Activated B cell treated with CpG ODN at 0.5 μM for 24 hours (primary cell): Measurements from ENCODE around the gene SH3TC1. TPM values are rescaled to one million over a fixed set of nuclear protein-coding genes. Genes with fewer than 3 reads are reported as not detected.
A peak's percentile ranks its signal among the peaks of the same experiment; 100 is the strongest.

Experiments
- ATAC-seq: fragments of 200-7000 bp; cut with Tn5 transposase; one replicate; pipeline ENCODE4 v1.10.0; 2021; ENCODE audit warnings: low read depth, mild to moderate bottlenecking, moderate library complexity
- CTCF ChIA-PET: fragments of 350-600 bp; sonication (Branson Sonifier 250); formaldehyde crosslinking; loops from one replicate; lab custom pipeline; 2021; ENCODE audit warnings: antibody characterized with exemption; lab: Charles Lee
- POLR2A ChIA-PET: fragments of 350-600 bp; sonication (Branson Sonifier 250); formaldehyde crosslinking; loops from one replicate; lab custom pipeline; 2021; ENCODE audit warnings: antibody characterized with exemption; lab: Charles Lee
- DNase-seq: peaks from one replicate; pipeline ENCODE4 v3.0.0; 2022
- H3K27ac Mint-ChIP-seq: one replicate; pipeline ENCODE4 v1.8.0; 2020; ENCODE audit warnings: mixed read lengths
- H3K27me3 Mint-ChIP-seq: one replicate; pipeline ENCODE4 v1.8.0; 2021; ENCODE audit warnings: mixed read lengths
- H3K36me3 Mint-ChIP-seq: one replicate; pipeline ENCODE4 v1.8.0; 2021; ENCODE audit warnings: low read depth, mixed read lengths
- H3K4me1 Mint-ChIP-seq: one replicate; pipeline ENCODE4 v1.8.0; 2021; ENCODE audit warnings: mixed read lengths
- H3K4me3 Mint-ChIP-seq: one replicate; pipeline ENCODE4 v1.8.0; 2020; ENCODE audit warnings: mild to moderate bottlenecking, mixed read lengths
- H3K9me3 Mint-ChIP-seq: one replicate; pipeline ENCODE4 v1.8.0; 2020; ENCODE audit warnings: mixed read lengths
- intact Hi-C: fragments of 100-400 bp; cut with micrococcal nuclease; formaldehyde crosslinking; loops from one replicate; pipeline ENCODE4 v1.15.1; 2024
- total RNA-seq: library from RNA; stranded (reverse); gene quantifications from 2 replicates; pipeline ENCODE4 v1.2.3, GENCODE V29; 2022
- TF ChIP-seq, protein P1 (sequence below): fragments of 200-600 bp; IDR thresholded peaks from one replicate; pipeline ENCODE4 v1.8.0; 2022; ENCODE audit warnings: antibody characterized with exemption, mild to moderate bottlenecking

SH3TC1 gene
- total RNA-seq, 1 donor from 2014 or later: 135 TPM

DNA sequence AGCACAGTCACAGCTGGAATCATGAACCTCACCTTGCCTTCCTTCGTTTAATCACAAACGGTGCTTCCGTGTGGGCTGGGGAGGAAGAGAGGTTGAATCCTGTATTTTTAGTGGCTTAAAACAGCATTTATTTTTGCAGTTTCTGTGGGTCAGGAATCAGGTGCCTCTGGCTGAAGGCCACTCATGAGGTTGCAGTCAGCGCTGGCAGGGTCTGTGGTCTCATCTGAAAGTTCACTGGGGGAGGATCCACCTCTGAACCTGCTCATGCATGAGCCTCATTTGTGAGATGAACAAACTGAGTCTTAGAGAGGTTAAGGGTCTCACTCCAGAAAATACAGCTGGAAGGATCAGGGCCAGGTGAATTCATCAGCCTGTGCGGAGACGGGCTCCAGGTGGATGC, 23.4 kb upstream of the SH3TC1 start:
- ChIA-PET CTCF (interaction anchor here (1.0 to 2.0 kb wide), 7 partner anchors 8 to 66 kb away, joined by 3 to 61 read pairs (median 10); partner anchors contain the start of gene SH3TC1), POLR2A (interaction anchor here (1.7 to 2.9 kb wide), 3 partner anchors 16 to 53 kb away, joined by 9 to 25 read pairs (median 20); partner anchors contain the start of gene SH3TC1)
- intact Hi-C loops: loop anchor here (1.0 to 5.0 kb wide), 3 partner anchors 53 to 373 kb away; no protein-coding TSS in a partner anchor
- peaks cover 25% of the 10 kb centered on the region for H3K4me1 Mint-ChIP-seq
- ATAC-seq (no peak), DNase-seq (no peak)
- no peaks in the 10 kb centered on the region for H3K27me3 Mint-ChIP-seq
- TF ChIP-seq, protein P1, sequence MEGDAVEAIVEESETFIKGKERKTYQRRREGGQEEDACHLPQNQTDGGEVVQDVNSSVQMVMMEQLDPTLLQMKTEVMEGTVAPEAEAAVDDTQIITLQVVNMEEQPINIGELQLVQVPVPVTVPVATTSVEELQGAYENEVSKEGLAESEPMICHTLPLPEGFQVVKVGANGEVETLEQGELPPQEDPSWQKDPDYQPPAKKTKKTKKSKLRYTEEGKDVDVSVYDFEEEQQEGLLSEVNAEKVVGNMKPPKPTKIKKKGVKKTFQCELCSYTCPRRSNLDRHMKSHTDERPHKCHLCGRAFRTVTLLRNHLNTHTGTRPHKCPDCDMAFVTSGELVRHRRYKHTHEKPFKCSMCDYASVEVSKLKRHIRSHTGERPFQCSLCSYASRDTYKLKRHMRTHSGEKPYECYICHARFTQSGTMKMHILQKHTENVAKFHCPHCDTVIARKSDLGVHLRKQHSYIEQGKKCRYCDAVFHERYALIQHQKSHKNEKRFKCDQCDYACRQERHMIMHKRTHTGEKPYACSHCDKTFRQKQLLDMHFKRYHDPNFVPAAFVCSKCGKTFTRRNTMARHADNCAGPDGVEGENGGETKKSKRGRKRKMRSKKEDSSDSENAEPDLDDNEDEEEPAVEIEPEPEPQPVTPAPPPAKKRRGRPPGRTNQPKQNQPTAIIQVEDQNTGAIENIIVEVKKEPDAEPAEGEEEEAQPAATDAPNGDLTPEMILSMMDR: no peak
- H3K27ac Mint-ChIP-seq: no peak overlapping the region
- no peaks in the 10 kb centered on the region for H3K9me3 Mint-ChIP-seq
- no peaks in the 10 kb centered on the region for H3K36me3 Mint-ChIP-seq
- no peak overlapping the region for H3K4me3 Mint-ChIP-seq

DNA sequence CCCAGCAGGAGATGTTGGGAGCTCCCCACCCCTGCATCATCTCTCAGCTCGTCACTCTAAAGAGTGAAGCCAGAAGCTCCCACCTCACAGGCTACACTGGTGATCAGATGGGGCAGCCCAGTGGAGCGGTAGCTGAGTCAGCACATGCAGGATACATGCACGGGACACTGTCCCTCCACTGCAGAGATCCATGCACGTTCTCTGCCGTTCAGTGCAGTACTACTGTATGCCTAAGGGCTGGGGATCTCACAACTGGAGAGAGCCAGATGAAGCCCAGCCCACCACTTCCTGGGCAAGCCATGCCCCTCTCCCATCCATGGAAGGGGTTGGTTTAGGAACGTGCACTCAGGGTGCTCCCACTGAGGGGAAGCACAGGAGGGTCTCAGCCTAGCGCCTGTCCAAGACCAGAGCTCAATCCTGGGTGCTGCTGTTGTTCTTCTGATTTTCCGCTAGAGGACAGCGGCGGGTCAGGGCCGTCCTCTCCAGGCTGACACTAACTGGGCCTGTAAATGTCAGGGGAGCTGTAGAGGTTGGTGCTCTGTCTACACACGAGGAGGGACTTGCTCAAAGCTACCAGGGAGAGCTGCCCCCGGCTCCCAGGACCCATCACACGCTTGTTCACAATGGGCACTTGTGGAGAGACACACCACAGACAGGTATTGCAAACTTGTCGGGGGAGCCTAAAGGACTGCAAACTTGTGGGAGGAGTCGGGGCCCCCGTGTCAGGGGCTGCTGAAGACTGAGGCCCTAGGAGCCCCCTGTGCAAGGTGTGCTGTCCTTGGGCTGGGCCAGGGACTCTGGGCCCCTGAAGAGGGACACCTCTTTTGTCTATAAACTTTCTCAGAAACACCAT, 22.3 kb upstream of the SH3TC1 start:
- DNase-seq (peak; percentile 33), ATAC-seq (peak; percentile 80)
- no peak overlapping the region for H3K27ac Mint-ChIP-seq
- H3K4me3 Mint-ChIP-seq: no peak overlapping the region
- H3K4me1 Mint-ChIP-seq: peaks cover 18% of the 10 kb centered on the region
- ChIA-PET CTCF (interaction anchor here (0.6 to 2.3 kb wide), 27 partner anchors 9 to 375 kb away, joined by 3 to 61 read pairs (median 4); partner anchors contain the start of genes ABLIM2 and SH3TC1), POLR2A (interaction anchor here (0.5 to 2.9 kb wide), 8 partner anchors 14 to 291 kb away, joined by 3 to 25 read pairs (median 7); partner anchors contain the start of genes ABLIM2 and SH3TC1)
- intact Hi-C loops: loop anchor here (1.0 to 5.0 kb wide), 6 partner anchors 16 to 374 kb away; no protein-coding TSS in a partner anchor
- TF ChIP-seq, protein P1: peak; percentile 43
- no peaks in the 10 kb centered on the region for H3K36me3 Mint-ChIP-seq
- H3K27me3 Mint-ChIP-seq: no peaks in the 10 kb centered on the region
- no peaks in the 10 kb centered on the region for H3K9me3 Mint-ChIP-seq

DNA sequence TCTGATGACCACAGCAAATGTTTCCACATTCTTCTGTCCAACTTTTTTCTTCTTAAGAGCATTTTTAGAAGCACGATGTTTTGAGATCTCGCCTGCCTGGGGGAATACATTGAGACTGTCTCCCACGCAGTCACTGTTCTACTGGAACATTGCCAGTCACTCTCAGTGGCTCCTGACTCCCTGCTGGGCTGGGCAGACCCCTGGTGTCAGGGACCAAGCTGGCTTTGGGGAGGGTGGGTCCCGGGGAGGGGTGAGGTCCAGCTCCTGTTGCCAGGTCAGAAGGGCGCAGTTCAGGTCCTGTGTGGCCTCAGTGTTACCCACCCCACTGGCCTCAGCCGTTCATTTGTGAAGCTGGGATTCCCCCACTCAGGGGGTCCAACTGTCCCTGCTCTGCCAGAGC, 21.5 kb upstream of the SH3TC1 start:
- TF ChIP-seq, protein P1: no peak
- intact Hi-C loops: loop anchor here (1.0 to 5.0 kb wide), 5 partner anchors 15 to 375 kb away; no protein-coding TSS in a partner anchor
- CTCF ChIA-PET: interaction anchor here (0.7 to 2.3 kb wide), 21 partner anchors 8 to 291 kb away, joined by 3 to 61 read pairs (median 4); partner anchors contain the start of genes ABLIM2 and SH3TC1
- H3K27ac Mint-ChIP-seq: no peak overlapping the region
- ATAC-seq: no peak
- DNase-seq: no peak
- H3K36me3 Mint-ChIP-seq: no peaks in the 10 kb centered on the region
- POLR2A ChIA-PET: interaction anchor here (0.5 to 2.9 kb wide), 7 partner anchors 14 to 290 kb away, joined by 3 to 25 read pairs (median 9); partner anchors contain the start of gene SH3TC1
- H3K9me3 Mint-ChIP-seq: no peaks in the 10 kb centered on the region
- H3K27me3 Mint-ChIP-seq: no peaks in the 10 kb centered on the region
- no peak overlapping the region for H3K4me3 Mint-ChIP-seq
- H3K4me1 Mint-ChIP-seq: peaks cover 11% of the 10 kb centered on the region

DNA sequence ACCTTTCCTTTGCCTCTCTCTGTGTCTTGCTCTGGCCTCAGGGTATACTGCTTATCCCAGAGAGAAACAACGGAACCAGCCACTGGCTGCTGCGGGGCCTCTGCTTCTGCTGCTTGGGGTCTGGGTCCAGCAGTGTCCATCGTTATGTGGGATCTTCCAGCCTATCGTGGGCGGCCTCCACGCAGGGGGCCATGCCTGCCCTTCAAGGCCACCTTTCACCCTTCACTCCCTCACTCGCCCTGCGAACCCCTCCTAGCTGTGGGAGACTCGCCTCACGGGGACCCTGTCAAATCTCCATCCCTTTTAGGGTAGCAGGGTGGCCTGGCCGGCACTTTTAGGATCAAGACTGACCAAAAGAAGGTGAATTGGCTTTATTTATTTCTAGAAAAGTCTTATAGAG, 21.1 kb upstream of the SH3TC1 start:
- H3K4me1 Mint-ChIP-seq: peaks cover 7% of the 10 kb centered on the region
- CTCF ChIA-PET: interaction anchor here (0.8 to 2.3 kb wide), 3 partner anchors 21 to 225 kb away, joined by 3 to 17 read pairs (median 14); partner anchors contain the start of gene SH3TC1
- no peaks in the 10 kb centered on the region for H3K9me3 Mint-ChIP-seq
- DNase-seq (no peak), ATAC-seq (no peak)
- POLR2A ChIA-PET: interaction anchor here (1.7 to 2.9 kb wide), 2 partner anchors 14 to 15 kb away, joined by 9 to 20 read pairs; no protein-coding TSS in a partner anchor
- no peak overlapping the region for H3K4me3 Mint-ChIP-seq
- TF ChIP-seq, protein P1: no peak
- no peaks in the 10 kb centered on the region for H3K36me3 Mint-ChIP-seq
- H3K27me3 Mint-ChIP-seq: no peaks in the 10 kb centered on the region
- no peak overlapping the region for H3K27ac Mint-ChIP-seq
- intact Hi-C loops: loop anchor here (1.0 to 5.0 kb wide), 5 partner anchors 14 to 376 kb away; no protein-coding TSS in a partner anchor
